Measurements from ENCODE around the gene KCNK5.

KCNK5 gene

GRCh38 chr6:39240155-39240757 is 11.0 kb upstream of the KCNK5 start:
- no peak for DNase-seq (ENCODE audit: low read depth, low spot score)

GRCh38 chr6:39239527-39240154 is 10.4 kb upstream of the KCNK5 start:
- DNase-seq (ENCODE audit: low read depth, low spot score) = no peak

GRCh38 chr6:39236742-39237141 is 7.5 kb upstream of the KCNK5 start:
- no peak for DNase-seq (ENCODE audit: low read depth, low spot score)

- DNase-seq (ENCODE audit: low read depth, low spot score) = no peak
These were observed 4.1 kb upstream of the KCNK5 start for GRCh38 chr6:39233333-39233732.

GRCh38 chr6:39231521-39232243 is 2.4 kb upstream of the KCNK5 start:
- DNase-seq (ENCODE audit: low read depth, low spot score) = no peak

GRCh38 chr6:39230654-39231035 is 1.4 kb upstream of the KCNK5 start:
- DNase-seq (ENCODE audit: low read depth, low spot score) = no peak

GRCh38 chr6:39228111-39228971 is 934 bp downstream of the KCNK5 start:
- DNase-seq (ENCODE audit: low read depth, low spot score) = no peak

GRCh38 chr6:39227476-39227875 is 1.8 kb downstream of the KCNK5 start:
- no peak for DNase-seq (ENCODE audit: low read depth, low spot score)

- DNase-seq (ENCODE audit: low read depth, low spot score) = no peak
These were observed 2.5 kb downstream of the KCNK5 start for GRCh38 chr6:39226639-39227329.

GRCh38 chr6:39225946-39226437 is 3.3 kb downstream of the KCNK5 start:
- DNase-seq (ENCODE audit: low read depth, low spot score) = no peak

- DNase-seq (ENCODE audit: low read depth, low spot score) = no peak
These were observed 3.7 kb downstream of the KCNK5 start for GRCh38 chr6:39225543-39225942.

- DNase-seq (ENCODE audit: low read depth, low spot score) = no peak
These were observed 4.6 kb downstream of the KCNK5 start for GRCh38 chr6:39224523-39225182.

- no peak for DNase-seq (ENCODE audit: low read depth, low spot score)
These were observed 5.3 kb downstream of the KCNK5 start for GRCh38 chr6:39224011-39224410.

GRCh38 chr6:39223555-39223954 is 5.7 kb downstream of the KCNK5 start:
- no peak for DNase-seq (ENCODE audit: low read depth, low spot score)

GRCh38 chr6:39223061-39223460 is 6.2 kb downstream of the KCNK5 start:
- DNase-seq (ENCODE audit: low read depth, low spot score) = no peak

GRCh38 chr6:39221779-39222641 is 7.3 kb downstream of the KCNK5 start:
- no peak for DNase-seq (ENCODE audit: low read depth, low spot score)

GRCh38 chr6:39221115-39221514 is 8.2 kb downstream of the KCNK5 start:
- no peak for DNase-seq (ENCODE audit: low read depth, low spot score)

- no peak for DNase-seq (ENCODE audit: low read depth, low spot score)
These were observed 10.3 kb downstream of the KCNK5 start for GRCh38 chr6:39218868-39219567.

- no peak for DNase-seq (ENCODE audit: low read depth, low spot score)
These were observed 12.0 kb downstream of the KCNK5 start for GRCh38 chr6:39217177-39217864.

Measured in brain pericyte (primary cell).